Activated T-cell treated with anti-CD3 and anti-CD28 coated beads, Interleukin-2, amount 50 U/mL, for 24 hours (primary cell): ENCODE measurements around the gene PECR.

Source experiments
- DNase-seq: peaks from one replicate; pipeline ENCODE4 v3.0.0-alpha.2; 2020
- H3K27ac Mint-ChIP-seq: 2 replicates; pipeline ENCODE4 v1.8.0; 2020; ENCODE audit warnings: mild to moderate bottlenecking, mixed read lengths
- H3K27me3 Mint-ChIP-seq: 2 replicates; pipeline ENCODE4 v1.8.0; 2020; ENCODE audit warnings: mixed read lengths
- H3K36me3 Mint-ChIP-seq: 2 replicates; pipeline ENCODE4 v1.8.0; 2020; ENCODE audit warnings: low read depth, mixed read lengths
- H3K4me1 Mint-ChIP-seq: 2 replicates; pipeline ENCODE4 v1.8.0; 2020; ENCODE audit warnings: low read depth, mixed read lengths
- H3K4me3 Mint-ChIP-seq: 2 replicates; pipeline ENCODE4 v1.8.0; 2020; ENCODE audit warnings: mild to moderate bottlenecking, moderate library complexity, mixed read lengths
- H3K9me3 Mint-ChIP-seq: 2 replicates; pipeline ENCODE4 v1.8.0; 2020; ENCODE audit warnings: mixed read lengths

Gene PECR

GRCh38 chr2:216071111-216071851 is 10.3 kb downstream of the PECR start:
- Mint-ChIP-seq H3K4me3 (no peak overlapping the region), H3K4me1 (peaks cover 39% of the 10 kb centered on the region), H3K27ac (no peak overlapping the region), H3K36me3 (peaks cover 22% of the 10 kb centered on the region), H3K27me3 (no peaks in the 10 kb centered on the region), H3K9me3 (no peaks in the 10 kb centered on the region)
- DNase-seq = no peak

DNA sequence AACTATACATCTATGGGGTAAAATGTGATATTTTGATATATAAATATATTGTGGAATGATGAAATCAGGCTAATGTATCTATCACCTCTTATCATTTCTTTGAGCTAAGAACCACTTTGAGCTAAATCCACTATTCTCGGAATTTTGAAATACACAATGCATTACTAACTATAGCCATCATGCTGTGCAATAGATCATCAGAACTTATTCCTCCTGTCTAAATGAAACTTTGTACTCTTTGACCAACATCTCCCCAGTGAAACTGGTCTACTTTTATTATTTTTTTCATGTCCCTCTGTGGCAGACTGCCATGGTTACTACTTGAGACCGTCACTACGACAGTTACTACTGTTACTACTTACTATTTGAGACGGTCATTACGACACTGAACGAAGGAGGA is 11.4 kb downstream of the PECR start:
- peaks cover 29% of the 10 kb centered on the region for H3K4me1 Mint-ChIP-seq
- no peak overlapping the region for H3K4me3 Mint-ChIP-seq
- no peaks in the 10 kb centered on the region for H3K27me3 Mint-ChIP-seq
- H3K27ac Mint-ChIP-seq = no peak overlapping the region
- DNase-seq = no peak
- H3K9me3 Mint-ChIP-seq = no peaks in the 10 kb centered on the region
- H3K36me3 Mint-ChIP-seq = peaks cover 22% of the 10 kb centered on the region

DNA sequence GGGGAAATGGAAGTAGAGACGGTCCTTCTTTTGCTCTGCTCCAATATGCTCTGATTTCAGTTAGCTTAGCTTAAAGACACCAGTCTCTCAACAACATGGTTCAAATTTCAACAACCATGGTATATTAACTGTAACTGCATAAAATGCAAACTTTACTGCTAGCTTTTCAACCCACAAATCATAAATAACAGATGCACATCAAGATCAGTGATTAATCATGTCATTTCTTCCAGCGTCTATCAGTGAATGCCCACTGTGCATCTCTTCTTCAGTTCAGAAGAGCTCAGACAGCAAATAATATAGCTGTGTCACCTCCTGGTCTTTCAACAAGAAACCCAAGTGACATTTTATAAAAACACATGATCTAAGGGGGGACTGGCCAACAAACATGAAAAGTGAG is 12.6 kb downstream of the PECR start:
- Mint-ChIP-seq H3K4me3 (no peak overlapping the region), H3K4me1 (peaks cover 19% of the 10 kb centered on the region), H3K9me3 (no peaks in the 10 kb centered on the region), H3K27me3 (no peaks in the 10 kb centered on the region), H3K27ac (no peak overlapping the region), H3K36me3 (peaks cover 27% of the 10 kb centered on the region)
- no peak for DNase-seq

DNA sequence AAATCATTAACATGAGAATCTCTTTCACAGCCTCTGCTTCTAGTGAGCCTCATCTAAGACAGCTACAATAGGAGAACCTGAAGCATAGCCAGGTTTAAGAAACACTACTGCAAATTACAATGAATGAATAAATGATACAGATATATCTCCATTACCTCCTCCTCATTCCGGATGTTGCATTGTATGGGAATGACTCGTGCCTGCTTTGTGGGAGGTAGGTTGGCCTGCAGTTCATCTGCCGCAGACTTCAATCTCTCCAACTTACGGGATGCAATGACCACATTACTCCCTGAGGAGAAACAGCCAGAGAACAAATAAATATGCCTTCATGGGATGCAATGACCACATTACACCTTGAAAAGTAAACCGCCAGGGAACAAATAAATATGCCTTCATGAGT is 15.4 kb downstream of the PECR start:
- Mint-ChIP-seq H3K36me3 (peaks cover 39% of the 10 kb centered on the region), H3K4me3 (no peak overlapping the region), H3K9me3 (no peaks in the 10 kb centered on the region), H3K27ac (no peak overlapping the region), H3K27me3 (no peaks in the 10 kb centered on the region), H3K4me1 (peaks cover 14% of the 10 kb centered on the region)
- DNase-seq = no peak

DNA sequence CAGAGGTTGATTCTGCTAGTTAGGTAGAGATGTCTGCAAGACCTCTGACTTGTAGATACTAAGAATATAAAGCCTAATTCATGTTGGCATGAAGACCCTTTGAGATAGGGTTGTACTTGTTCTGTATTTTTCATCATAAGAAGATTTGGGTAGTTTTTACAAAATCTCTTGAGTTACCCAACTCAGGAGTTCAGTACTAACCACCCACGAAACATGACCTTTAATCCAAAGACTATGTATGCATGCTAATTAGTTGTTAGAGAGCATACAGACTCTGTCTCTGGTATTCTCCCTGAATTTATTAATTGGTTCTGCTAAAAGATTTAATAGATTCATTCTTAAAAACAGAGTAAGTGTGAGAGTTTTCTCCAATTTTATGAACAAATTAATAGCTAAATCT is 16.9 kb downstream of the PECR start:
- Mint-ChIP-seq H3K27me3 (no peaks in the 10 kb centered on the region), H3K9me3 (no peaks in the 10 kb centered on the region), H3K27ac (no peak overlapping the region), H3K4me3 (no peak overlapping the region), H3K36me3 (peaks cover 39% of the 10 kb centered on the region), H3K4me1 (peaks cover 14% of the 10 kb centered on the region)
- DNase-seq = no peak

- H3K27me3 Mint-ChIP-seq = no peaks in the 10 kb centered on the region
- peaks cover 42% of the 10 kb centered on the region for H3K36me3 Mint-ChIP-seq
- peaks cover 15% of the 10 kb centered on the region for H3K4me1 Mint-ChIP-seq
- H3K9me3 Mint-ChIP-seq = no peaks in the 10 kb centered on the region
- no peak for DNase-seq
- H3K27ac Mint-ChIP-seq = no peak overlapping the region
- H3K4me3 Mint-ChIP-seq = no peak overlapping the region
These were observed 17.5 kb downstream of the PECR start for GRCh38 chr2:216064014-216064630.

DNA sequence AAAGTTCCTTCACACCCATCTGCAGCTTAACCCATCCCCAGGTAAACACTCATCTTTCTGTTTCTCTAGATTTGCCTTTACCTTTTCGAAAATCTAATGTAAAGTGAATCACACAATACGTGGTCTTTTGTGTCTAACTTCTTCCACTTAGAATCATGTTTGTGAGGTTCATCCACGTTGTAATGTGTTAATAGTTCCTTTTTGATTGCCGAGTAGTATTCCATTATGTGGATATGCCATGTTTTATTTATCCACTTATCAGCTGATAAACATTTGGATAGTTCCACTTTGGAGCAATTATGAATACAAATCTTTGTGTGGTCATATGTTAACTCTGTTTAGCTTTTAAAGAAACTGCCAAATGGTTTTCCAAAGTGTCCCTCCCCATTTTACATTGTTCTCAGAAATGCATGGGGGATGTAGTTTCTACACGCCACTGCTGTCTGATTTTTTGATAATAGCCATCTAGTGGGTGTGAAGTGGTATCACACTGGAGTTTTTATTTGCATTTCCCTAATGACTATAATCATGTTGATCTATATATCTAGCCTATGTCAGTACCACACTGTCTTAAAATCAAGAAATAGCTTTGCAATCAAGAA is 22.3 kb downstream of the PECR start:
- no peaks in the 10 kb centered on the region for H3K27me3 Mint-ChIP-seq
- H3K9me3 Mint-ChIP-seq = no peaks in the 10 kb centered on the region
- peaks cover 34% of the 10 kb centered on the region for H3K36me3 Mint-ChIP-seq
- DNase-seq = no peak
- peaks cover 36% of the 10 kb centered on the region for H3K4me1 Mint-ChIP-seq
- no peak overlapping the region for H3K4me3 Mint-ChIP-seq
- peak overlapping the region; percentile 47 for H3K27ac Mint-ChIP-seq

GRCh38 chr2:216057688-216058193 is 23.9 kb downstream of the PECR start:
- H3K4me1 Mint-ChIP-seq = peaks cover 36% of the 10 kb centered on the region
- peak; percentile 69 for DNase-seq
- no peaks in the 10 kb centered on the region for H3K9me3 Mint-ChIP-seq
- peak overlapping the region; percentile 89 for H3K27ac Mint-ChIP-seq
- H3K4me3 Mint-ChIP-seq = peak overlapping the region; percentile 70
- peaks cover 24% of the 10 kb centered on the region for H3K36me3 Mint-ChIP-seq
- no peaks in the 10 kb centered on the region for H3K27me3 Mint-ChIP-seq

- H3K36me3 Mint-ChIP-seq = peaks cover 16% of the 10 kb centered on the region
- H3K9me3 Mint-ChIP-seq = no peaks in the 10 kb centered on the region
- no peak overlapping the region for H3K4me3 Mint-ChIP-seq
- H3K4me1 Mint-ChIP-seq = peaks cover 36% of the 10 kb centered on the region
- H3K27ac Mint-ChIP-seq = peak overlapping the region; percentile 89
- H3K27me3 Mint-ChIP-seq = no peaks in the 10 kb centered on the region
- DNase-seq = no peak
These were observed 24.9 kb downstream of the PECR start for GRCh38 chr2:216056739-216057138.

GRCh38 chr2:216055680-216056079 is 25.9 kb downstream of the PECR start:
- Mint-ChIP-seq H3K36me3 (peaks cover 16% of the 10 kb centered on the region), H3K9me3 (no peaks in the 10 kb centered on the region), H3K27ac (no peak overlapping the region), H3K27me3 (no peaks in the 10 kb centered on the region), H3K4me3 (no peak overlapping the region), H3K4me1 (peaks cover 36% of the 10 kb centered on the region)
- DNase-seq = no peak

DNA sequence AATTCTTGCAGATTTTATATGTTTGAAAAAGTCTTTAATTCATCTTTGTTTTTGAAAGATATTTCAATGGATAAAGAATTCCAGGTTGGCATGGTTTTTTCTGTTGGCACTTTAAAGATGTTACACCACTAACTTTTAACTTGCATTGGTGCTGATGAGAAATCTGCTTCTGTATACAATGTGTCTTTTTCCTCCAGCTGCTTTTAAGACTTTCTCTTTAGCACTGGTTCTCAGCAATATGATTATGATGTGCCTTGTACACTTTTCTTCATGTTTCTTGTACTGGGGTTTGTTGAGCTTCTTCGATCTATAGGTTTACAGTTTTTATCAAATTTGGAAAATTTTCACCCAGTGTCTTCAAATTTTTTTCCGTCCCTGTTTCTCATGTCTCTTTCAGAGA is 29.2 kb downstream of the PECR start:
- H3K36me3 Mint-ChIP-seq = peaks cover 22% of the 10 kb centered on the region
- DNase-seq = no peak
- no peak overlapping the region for H3K4me3 Mint-ChIP-seq
- no peaks in the 10 kb centered on the region for H3K9me3 Mint-ChIP-seq
- H3K27me3 Mint-ChIP-seq = no peaks in the 10 kb centered on the region
- no peak overlapping the region for H3K27ac Mint-ChIP-seq
- H3K4me1 Mint-ChIP-seq = peaks cover 14% of the 10 kb centered on the region

DNA sequence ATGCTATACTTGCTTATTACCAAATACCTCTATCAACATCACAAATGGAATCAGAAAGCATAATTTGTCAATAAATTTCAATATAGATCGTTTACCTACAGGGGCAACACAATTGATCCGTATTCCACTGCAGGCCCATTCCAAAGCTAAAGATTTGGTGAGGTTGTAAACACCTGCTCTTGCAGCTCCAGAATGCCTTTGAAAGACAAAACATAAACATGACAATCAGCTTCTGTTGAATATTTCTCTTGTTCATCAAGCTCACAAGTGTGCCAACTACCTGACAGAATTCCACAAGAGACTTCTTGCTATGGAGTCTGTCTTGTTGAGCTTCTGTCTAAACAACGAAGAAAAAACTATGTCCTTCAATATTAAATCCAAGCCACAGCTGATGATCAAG is 30.3 kb downstream of the PECR start:
- Mint-ChIP-seq H3K4me1 (peaks cover 5% of the 10 kb centered on the region), H3K27me3 (no peaks in the 10 kb centered on the region), H3K4me3 (no peak overlapping the region), H3K27ac (no peak overlapping the region), H3K9me3 (no peaks in the 10 kb centered on the region), H3K36me3 (peaks cover 22% of the 10 kb centered on the region)
- DNase-seq = no peak

- no peaks in the 10 kb centered on the region for H3K27me3 Mint-ChIP-seq
- no peaks in the 10 kb centered on the region for H3K9me3 Mint-ChIP-seq
- no peak for DNase-seq
- no peak overlapping the region for H3K27ac Mint-ChIP-seq
- H3K4me3 Mint-ChIP-seq = no peak overlapping the region
- H3K36me3 Mint-ChIP-seq = peaks cover 26% of the 10 kb centered on the region
- H3K4me1 Mint-ChIP-seq = peaks cover 8% of the 10 kb centered on the region
These were observed 32.2 kb downstream of the PECR start for GRCh38 chr2:216049452-216049851.

GRCh38 chr2:216047397-216047796 is 34.2 kb downstream of the PECR start:
- Mint-ChIP-seq H3K36me3 (peaks cover 38% of the 10 kb centered on the region), H3K27ac (no peak overlapping the region), H3K9me3 (no peaks in the 10 kb centered on the region), H3K4me3 (no peak overlapping the region), H3K27me3 (no peaks in the 10 kb centered on the region), H3K4me1 (peaks cover 8% of the 10 kb centered on the region)
- DNase-seq = no peak

DNA sequence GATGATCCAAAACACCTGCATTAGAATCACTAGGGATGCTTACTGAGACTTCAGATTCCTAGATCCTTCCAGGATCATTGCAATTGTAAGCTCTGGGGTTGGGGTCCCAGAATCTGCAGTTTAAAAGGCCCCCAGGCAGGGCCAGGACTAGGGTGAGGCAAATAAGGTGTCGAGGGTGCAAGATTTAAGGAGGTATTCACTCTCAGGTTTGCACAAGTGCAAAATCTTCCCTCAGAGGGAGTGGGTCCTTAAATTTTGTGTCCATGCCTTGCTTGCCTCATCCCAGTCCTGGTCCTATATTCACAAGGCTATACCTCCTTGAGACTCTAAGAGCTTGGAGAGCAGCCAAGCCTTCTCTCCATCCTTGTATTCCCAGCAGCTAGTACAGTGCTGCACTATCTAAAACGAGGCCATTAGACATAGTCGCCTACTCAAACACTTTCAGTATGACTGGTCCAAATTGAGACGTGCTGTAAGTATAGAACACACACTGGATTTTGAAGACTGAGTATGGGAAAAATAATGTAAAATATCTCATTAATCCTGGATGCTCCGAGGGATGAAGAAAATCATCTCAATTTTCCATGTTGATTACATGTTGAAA is 36.6 kb downstream of the PECR start:
- peaks cover 8% of the 10 kb centered on the region for H3K4me1 Mint-ChIP-seq
- no peak overlapping the region for H3K27ac Mint-ChIP-seq
- H3K27me3 Mint-ChIP-seq = no peaks in the 10 kb centered on the region
- no peak for DNase-seq
- H3K9me3 Mint-ChIP-seq = no peaks in the 10 kb centered on the region
- H3K36me3 Mint-ChIP-seq = peaks cover 39% of the 10 kb centered on the region
- no peak overlapping the region for H3K4me3 Mint-ChIP-seq
